Measurements from ENCODE around the gene CCDC88B. TPM values are rescaled to one million over a fixed set of nuclear protein-coding genes. Genes with fewer than 3 reads are reported as not detected.

CCDC88B gene
- polyA plus RNA-seq, 1 donor from 2014 or later, result 1.3 TPM

- Histone ChIP-seq H3K4me2 (ENCODE audit: low read length) (no peak overlapping the region), H3K27me3 (ENCODE audit: insufficient read depth, low read depth, low read length) (no peaks in the 10 kb centered on the region)
Measured at GRCh38 chr11:64320556-64320955, 19.4 kb upstream of the CCDC88B start.

GRCh38 chr11:64321026-64321425 lies 19.0 kb upstream of the CCDC88B start:
- Histone ChIP-seq H3K4me3 (ENCODE audit: low read length) (no peak overlapping the region), H4K20me1 (ENCODE audit: insufficient read depth) (no peaks in the 10 kb centered on the region), H3K27me3 (ENCODE audit: insufficient read depth, low read depth, low read length) (no peaks in the 10 kb centered on the region), H3K4me2 (ENCODE audit: low read length) (no peak overlapping the region), H3K9ac (ENCODE audit: low read length) (no peak overlapping the region), H3K9me2 (ENCODE audit: insufficient read depth, low read length) (no peaks in the 10 kb centered on the region), H3K27ac (ENCODE audit: low read length) (no peak overlapping the region), H3K36me3 (ENCODE audit: insufficient read depth, low read length) (no peaks in the 10 kb centered on the region), H3K79me2 (replicated peaks; ENCODE audit: insufficient read depth, low read length) (peaks cover 13% of the 10 kb centered on the region), H3F3A (ENCODE audit: insufficient read depth, low read length, poor library complexity, severe bottlenecking) (no peaks in the 10 kb centered on the region), H3K9me3 (ENCODE audit: low read length) (no peaks in the 10 kb centered on the region), H2AFZ (ENCODE audit: low read depth, low read length) (no peak overlapping the region)
- TF ChIP-seq MXI1 (conservative IDR thresholded peaks at IDR 0.05; ENCODE audit: poor library complexity, severe bottlenecking) (no peak), RAD21 (conservative IDR thresholded peaks at IDR 0.05) (no peak), EP300 (conservative IDR thresholded peaks at IDR 0.05; ENCODE audit: poor library complexity, severe bottlenecking) (no peak), EZH2 (IDR thresholded peaks at IDR 0.05; ENCODE audit: borderline replicate concordance, insufficient read depth, low read length, poor library complexity, severe bottlenecking) (no peak), CTCF (IDR thresholded peaks at IDR 0.05; ENCODE audit: poor library complexity, severe bottlenecking) (no peak), SMC3 (conservative IDR thresholded peaks at IDR 0.05; ENCODE audit: poor library complexity) (no peak)

More at GRCh38 chr11:64320556-64320955, 19.4 kb upstream of the CCDC88B start:
- no peaks in the 10 kb centered on the region for H3K36me3 ChIP-seq (ENCODE audit: insufficient read depth, low read length)
- no peaks in the 10 kb centered on the region for H3K9me3 ChIP-seq (ENCODE audit: low read length)
- no peak for TF ChIP-seq EZH2 (IDR thresholded peaks at IDR 0.05; ENCODE audit: borderline replicate concordance, insufficient read depth, low read length, poor library complexity, severe bottlenecking)
- TF ChIP-seq EP300 (conservative IDR thresholded peaks at IDR 0.05; ENCODE audit: poor library complexity, severe bottlenecking), result no peak
- TF ChIP-seq SMC3 (conservative IDR thresholded peaks at IDR 0.05; ENCODE audit: poor library complexity), result no peak
- no peak for TF ChIP-seq RAD21 (conservative IDR thresholded peaks at IDR 0.05)
- TF ChIP-seq MXI1 (conservative IDR thresholded peaks at IDR 0.05; ENCODE audit: poor library complexity, severe bottlenecking), result no peak
- TF ChIP-seq POLR2AphosphoS5 (IDR thresholded peaks at IDR 0.05), result no peak
- TF ChIP-seq REST (IDR thresholded peaks at IDR 0.05; ENCODE audit: borderline replicate concordance), result no peak
- no peak for TF ChIP-seq CTCF (IDR thresholded peaks at IDR 0.05; ENCODE audit: poor library complexity, severe bottlenecking)
- H4K20me1 ChIP-seq (ENCODE audit: insufficient read depth), result no peaks in the 10 kb centered on the region
- no peak overlapping the region for H3K27ac ChIP-seq (ENCODE audit: low read length)
- H2AFZ ChIP-seq (ENCODE audit: low read depth, low read length), result no peak overlapping the region
- H3F3A ChIP-seq (ENCODE audit: insufficient read depth, low read length, poor library complexity, severe bottlenecking), result no peaks in the 10 kb centered on the region
- peaks cover 13% of the 10 kb centered on the region for H3K79me2 ChIP-seq (replicated peaks; ENCODE audit: insufficient read depth, low read length)
- no peak overlapping the region for H3K9ac ChIP-seq (ENCODE audit: low read length)
- no peak overlapping the region for H3K4me3 ChIP-seq (ENCODE audit: low read length)
- no peaks in the 10 kb centered on the region for H3K9me2 ChIP-seq (ENCODE audit: insufficient read depth, low read length)

All from neural cell (in vitro differentiated cells).